Measurements from ENCODE around the gene COX19. TPM values are rescaled to one million over a fixed set of nuclear protein-coding genes. Genes with fewer than 3 reads are reported as not detected.
A peak's percentile ranks its signal among the peaks of the same experiment; 100 is the strongest.

COX19 gene
- total RNA-seq, 1 experiment from 2014 or later, result 9.6 TPM

- peak; percentile 91 for DNase-seq (ENCODE audit: low read depth)
These were observed 17.6 kb upstream of the COX19 start for GRCh38 chr7:992709-993607.

DNA sequence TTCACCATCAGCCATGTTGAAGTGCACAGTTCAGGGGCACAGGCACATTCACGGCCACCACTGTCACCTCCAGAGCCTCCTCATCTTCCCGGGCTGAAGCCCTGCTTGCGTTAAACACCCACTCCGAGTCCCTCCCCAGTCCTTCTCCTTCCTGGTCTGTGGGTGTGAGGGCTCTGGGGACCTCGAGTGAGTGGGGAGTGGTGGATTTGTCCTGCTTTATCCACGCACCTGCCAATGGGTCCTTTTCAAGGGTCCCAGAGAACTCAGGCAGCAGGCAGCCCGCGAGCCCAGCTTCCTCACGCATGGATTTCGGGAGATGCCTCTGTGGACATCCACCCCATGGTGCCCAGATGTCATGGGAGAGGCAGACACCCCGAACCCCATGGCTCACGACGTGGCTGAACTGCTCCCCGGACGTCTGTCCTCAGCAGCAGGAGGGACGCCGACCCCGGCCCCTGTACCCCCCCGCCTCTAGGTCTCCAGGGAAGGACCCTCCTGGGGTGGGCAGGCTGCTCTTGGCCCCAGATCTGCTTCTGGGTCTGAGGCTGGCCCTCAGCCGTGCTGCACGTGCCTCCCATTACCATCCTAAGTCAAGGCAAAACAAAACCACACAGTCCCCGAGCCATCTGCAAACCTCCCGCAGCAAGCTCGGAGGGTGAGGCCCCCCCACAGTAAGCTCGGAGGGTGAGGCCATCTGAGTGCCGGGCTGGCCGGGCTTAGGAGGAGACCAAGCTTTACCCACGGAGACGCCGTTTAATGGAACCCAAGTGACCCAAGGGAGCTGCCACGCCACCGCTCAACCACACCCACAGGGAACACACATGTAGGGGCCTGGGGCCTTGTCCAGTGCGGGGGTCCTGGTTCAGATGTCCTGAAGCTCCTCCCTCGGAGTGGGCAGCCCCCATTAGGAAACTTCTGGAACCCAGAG lies 16.6 kb upstream of the COX19 start:
- no peak for DNase-seq (ENCODE audit: low read depth)

- DNase-seq (ENCODE audit: low read depth), result no peak
These were observed 15.8 kb upstream of the COX19 start for GRCh38 chr7:990933-991728.

- no peak for DNase-seq (ENCODE audit: low read depth)
These were observed 15.1 kb upstream of the COX19 start for GRCh38 chr7:990352-990932.

DNA sequence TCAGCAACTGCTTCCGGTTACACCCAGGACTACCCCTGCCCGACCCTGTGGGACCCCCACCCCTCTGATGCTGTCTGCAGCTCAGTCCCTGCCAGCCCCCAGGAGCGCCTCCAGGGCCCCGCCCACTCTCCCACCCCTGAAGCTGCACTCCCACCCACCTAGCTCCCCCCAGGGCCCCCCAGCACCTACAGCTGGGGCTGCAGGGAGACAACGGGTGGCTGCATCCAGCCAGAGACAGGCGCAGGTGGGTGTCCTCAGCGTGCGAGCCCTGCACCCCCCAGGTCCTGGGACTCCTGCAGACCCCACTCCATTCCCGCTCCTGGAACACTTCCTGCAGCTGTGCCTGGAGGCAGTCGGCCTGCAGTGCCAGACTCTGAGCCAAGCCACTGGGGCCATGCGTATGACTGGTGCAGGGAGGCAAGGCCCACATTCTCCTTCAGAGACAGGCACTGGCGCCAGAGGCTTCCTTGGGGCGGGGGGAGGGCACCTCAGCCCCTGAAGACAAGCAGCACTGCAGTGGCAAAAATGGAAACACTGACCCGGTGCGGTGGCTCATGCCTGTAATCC lies 13.7 kb upstream of the COX19 start:
- DNase-seq (ENCODE audit: low read depth), result no peak

GRCh38 chr7:988426-988911 lies 13.1 kb upstream of the COX19 start:
- DNase-seq (ENCODE audit: low read depth), result no peak

- DNase-seq (ENCODE audit: low read depth), result no peak
These were observed 12.6 kb upstream of the COX19 start for GRCh38 chr7:987909-988308.

DNA sequence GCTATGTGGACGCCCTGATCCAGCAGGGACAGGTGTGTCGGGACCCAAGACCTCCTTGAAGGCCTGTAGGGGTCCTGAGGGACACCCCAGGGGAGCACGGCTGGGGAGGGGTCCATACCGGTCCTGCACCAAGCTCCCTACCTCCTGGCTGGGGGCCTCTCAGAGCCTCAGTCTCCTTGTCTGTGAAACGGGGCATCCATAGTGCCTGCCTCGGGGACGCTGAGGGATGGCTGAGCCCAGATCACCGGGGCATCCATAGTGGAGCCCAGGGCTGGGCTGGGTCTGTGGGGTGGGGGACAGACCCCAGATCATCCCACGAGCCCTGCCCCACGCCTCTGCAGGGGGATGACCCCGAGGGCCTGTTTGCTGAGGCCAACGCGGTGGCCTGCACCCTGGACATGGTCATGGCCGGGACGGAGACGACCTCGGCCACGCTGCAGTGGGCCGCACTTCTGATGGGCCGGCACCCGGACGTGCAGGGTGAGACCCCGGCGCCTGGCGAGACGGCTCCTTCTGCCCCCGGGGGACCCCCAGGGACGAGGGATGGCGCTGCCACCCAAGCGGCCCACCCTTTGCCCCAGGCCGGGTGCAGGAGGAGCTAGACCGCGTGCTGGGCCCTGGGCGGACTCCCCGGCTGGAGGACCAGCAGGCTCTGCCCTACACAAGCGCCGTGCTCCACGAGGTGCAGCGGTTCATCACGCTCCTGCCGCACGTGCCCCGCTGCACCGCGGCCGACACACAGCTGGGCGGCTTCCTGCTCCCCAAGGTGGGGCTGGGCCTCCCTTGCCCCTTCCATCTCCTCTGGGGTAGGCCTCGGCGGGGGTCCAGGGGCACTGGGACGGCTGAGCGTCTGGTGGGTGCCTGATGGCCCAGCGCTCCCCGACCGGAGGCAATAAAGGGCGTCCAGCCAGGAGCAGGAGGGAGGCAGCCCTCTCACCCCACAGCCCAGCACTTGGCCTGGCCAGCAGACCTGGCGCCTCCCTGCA lies 11.7 kb upstream of the COX19 start:
- DNase-seq (ENCODE audit: low read depth), result no peak

DNA sequence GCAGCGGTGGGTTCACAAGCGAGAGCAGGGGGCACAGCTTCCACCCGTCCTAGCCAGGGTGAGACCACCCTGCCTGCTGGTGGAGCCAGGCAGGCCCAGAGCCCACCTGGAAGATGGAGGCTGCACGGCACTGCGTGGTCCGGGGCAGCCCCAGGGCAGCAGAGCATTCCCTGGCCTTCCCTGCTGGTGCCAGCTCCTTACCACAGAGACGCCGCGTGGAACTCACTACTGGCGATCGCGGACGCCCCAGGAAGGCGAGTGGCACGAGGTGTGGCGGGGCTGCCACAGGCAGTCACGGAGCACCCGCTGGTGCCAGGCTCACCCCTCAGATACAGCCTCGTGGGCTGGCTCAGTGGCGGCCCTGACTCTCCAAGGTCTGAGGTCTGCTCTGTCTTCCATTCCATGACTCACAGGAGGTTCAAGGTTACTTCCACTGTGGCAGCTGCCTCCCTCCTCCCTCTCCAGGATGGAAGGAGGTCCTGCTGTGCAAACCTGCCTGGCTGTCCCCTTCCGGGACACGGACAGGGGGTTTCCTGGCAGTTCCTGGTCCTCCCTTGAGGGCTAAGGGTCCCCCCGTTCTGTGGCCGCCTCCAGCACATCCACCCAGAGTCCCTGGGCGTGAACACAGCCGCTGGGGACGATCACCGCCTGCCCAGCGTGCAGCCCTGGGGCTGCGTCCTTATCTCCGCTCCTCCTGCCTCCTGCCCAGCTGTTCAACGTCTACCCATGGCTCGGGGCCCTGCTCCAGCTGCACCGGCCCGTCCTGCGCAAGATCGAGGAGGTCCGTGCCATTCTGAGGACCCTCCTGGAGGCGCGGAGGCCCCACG lies 10.8 kb upstream of the COX19 start:
- DNase-seq (ENCODE audit: low read depth), result peak; percentile 51

DNA sequence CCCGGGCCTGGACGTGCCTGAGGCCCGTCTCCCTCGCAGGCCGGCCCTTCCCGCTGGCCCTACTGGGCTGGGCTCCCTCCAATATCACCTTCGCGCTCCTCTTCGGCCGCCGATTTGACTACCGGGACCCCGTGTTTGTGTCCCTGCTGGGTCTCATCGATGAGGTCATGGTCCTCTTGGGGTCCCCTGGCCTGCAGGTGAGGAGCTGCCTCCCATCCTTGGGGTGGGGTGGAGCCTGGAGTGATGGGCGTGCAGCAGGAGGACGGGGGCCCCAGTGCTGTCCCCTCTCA lies 9.7 kb upstream of the COX19 start:
- no peak for DNase-seq (ENCODE audit: low read depth)

- DNase-seq (ENCODE audit: low read depth), result no peak
These were observed 9.2 kb upstream of the COX19 start for GRCh38 chr7:984361-985126.

DNA sequence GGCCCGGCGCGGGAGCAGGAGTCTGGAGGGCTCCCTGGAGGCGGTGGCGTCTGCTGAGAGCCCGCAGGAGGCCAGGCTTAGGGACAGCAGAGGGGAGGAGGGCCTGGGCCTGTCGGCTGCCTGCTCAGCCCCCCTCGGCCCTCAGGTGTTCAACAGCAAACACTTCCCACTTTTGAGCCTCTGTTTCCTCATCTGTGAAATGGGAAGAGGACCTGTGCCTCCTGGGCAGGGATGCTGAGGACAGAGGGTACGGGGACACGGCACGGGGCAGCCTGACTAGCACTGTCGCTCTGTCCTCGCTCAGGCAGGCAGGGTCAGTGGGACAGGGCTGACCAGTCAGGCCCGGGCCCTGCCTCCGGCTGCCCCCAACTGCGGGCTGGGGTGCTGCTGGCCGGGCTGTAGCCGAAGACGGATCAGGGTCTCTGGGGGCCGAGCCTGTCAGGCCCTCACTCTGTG lies 8.3 kb upstream of the COX19 start:
- DNase-seq (ENCODE audit: low read depth), result no peak

- DNase-seq (ENCODE audit: low read depth), result no peak
These were observed 7.8 kb upstream of the COX19 start, which contains the start of gene CYP2W1 for GRCh38 chr7:983004-983615. Gene CYP2W1, plus strand, starts transcription at chr7:983181. Its CDS starts 31 bp downstream, at chr7:983212.

- no peak for DNase-seq (ENCODE audit: low read depth)
These were observed 7.2 kb upstream of the COX19 start for GRCh38 chr7:982511-983003.

DNA sequence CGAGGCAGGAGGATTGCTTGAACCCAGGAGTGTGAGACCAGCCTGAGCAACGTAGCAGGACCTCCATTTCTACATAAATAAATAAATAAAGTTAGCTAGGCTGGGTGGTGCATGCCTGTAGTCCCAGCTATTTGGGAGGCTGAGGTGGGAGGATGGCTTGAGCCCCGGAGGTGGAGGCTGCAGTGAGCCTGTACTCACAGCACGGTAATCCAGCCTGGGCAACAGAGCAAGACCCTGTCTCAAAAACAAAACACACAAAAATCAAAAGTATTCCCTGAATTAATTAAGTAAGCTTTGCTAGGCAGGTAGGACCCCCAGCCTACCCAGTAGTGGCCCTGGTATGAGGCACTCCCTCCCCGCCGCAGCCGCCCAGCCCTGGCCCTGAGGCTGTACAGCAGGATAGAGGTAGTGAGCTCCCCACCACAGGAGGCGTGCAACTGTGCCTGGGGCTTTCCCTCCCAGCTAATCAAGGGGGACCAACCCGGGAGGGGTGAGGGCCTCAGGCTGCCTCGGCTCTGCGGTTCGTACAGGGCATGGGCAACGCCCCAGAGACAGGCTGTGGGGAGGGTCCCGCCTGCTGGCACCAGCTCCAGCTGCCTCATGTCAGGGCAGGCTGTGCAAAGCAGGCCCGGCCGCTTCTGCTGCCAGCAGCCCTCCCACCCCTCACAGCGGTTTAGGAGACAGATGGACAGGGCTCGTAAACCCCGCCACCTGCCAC lies 6.6 kb upstream of the COX19 start:
- no peak for DNase-seq (ENCODE audit: low read depth)

DNA sequence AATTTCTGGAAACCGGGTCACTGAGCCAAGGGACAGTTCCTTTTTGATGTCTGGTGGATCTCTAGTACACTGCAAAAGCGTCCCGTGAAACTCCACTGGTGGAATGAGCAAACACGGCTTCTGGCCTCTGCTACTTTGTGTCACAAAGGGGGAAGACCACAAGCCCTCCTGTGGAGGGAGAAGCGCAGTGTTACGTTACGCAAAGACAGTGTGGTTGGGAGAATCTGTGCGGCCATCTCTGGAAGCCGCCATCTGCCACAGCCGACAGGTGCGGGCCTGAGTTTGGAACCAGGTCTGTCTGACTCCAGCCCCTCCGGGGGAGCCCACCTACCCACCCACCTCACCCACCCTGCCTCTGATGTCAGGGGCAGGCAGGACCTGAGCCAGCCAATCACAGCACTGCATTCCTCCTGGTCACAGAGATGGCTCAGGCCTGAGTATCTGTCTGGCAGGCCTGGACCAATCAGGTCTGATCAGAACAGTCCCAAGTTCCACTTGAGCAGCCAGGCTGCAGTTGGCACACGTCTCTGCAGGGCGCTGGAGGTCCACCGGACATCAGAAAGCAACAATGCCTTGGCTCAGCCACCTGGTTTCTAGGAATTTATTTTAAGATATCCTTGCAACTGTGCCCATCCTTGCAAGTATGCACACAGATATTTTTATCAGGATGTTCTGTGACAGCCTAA lies 4.7 kb upstream of the COX19 start:
- no peak for DNase-seq (ENCODE audit: low read depth)
